Pulmonary artery endothelial cell (primary cell): Measurements from ENCODE around the gene MEIG1. TPM values are rescaled to one million over a fixed set of nuclear protein-coding genes. Genes with fewer than 3 reads are reported as not detected.
"Not testable (repeated sequence)": the region's sequence is repeated elsewhere in the genome, so short reads cannot be mapped to it uniquely, and the experiment has no call there.

Experiments
- DNase-seq: peaks from one replicate; pipeline ENCODE4 v3.0.0-alpha.2; 2011; ENCODE audit warnings: low read depth, low spot score
- total RNA-seq: library from RNA; depleted of rRNA; stranded (reverse); fragments of >200 nt; gene quantifications from 2 replicates; pipeline ENCODE4 v1.2.3, GENCODE V29; 2014

The MEIG1 gene
- total RNA-seq, 1 donor from 2014 or later: not detected

DNA sequence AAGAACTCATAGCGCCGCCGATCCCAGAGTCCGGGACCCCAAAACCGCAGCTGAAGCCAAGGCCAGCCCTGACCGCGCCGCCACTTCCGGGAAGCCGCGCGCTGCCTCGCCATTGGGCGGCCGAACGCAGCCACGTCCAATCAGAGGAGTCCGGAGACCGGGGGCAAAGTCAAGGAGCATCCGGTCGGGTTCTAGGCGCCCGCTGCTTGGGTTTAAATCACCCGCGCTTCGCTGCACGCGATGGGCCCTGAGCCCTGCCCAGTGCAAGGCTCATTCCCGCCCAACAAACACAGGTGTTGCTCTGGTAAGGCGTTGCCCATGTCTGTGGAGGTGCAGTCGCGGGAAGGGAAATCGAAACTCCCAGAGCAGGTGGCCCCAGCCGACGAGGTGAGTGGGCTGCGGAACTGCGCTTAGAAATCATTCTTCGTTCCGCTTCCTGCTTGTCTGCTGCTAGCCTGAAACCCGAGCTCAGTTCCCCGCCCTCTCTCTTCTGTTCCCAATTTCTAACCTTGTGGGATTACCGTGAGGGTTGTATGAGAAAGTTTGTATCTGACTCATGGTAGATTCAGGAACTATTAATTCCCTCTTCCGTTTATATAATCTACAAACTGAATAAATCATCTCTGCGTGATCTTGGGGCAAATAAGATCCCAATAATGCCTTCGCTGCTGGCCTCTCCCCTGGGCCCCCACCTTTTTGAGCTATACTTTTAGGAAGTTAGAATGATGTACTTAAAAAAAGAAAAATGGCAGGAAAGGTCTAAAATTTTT is 5.0 kb upstream of the MEIG1 start, which contains the start of gene DCLRE1C:
Gene DCLRE1C (minus strand): TSS at position 96 of the 770 bp plus-strand sequence. CDS start 86 bp downstream, at position 10.
- peak; percentile 48 for DNase-seq

DNA sequence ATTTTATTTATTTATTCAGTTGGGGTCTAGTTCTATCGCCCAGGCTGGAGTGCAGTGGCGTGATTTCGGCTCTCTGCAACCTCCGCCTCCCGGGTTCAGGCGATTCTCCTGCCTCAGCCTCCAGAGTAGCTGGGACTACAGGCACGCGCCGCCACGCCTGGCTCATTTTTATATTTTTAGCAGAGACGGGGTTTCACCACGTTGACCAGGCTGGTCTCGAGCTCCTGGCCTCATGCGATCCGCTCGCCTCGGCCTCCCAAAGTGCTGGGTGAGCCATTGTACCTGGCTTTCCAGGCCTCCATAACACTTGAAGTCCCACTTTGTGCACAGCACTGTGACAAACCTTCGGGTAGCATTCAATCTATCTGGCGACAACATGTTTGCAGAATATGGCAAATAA is 4.3 kb upstream of the MEIG1 start:
- DNase-seq: no peak

DNA sequence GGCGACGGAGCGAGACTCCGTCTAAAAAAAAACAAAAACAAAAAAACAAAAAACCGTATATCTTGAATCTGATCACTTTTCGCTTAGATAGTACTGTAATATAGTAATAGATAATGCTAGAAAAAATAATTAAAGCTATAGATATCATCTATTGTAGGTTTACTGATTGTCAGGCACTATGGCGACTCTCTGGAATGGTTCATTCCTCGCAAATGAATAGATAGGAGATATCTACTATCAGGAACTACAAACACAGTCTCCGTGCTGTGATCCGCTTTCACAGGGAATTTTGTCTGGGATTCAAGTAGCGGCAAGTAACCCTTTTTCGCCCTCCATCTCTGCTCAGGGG is 342 bp upstream of the MEIG1 start:
- no peak for DNase-seq

DNA sequence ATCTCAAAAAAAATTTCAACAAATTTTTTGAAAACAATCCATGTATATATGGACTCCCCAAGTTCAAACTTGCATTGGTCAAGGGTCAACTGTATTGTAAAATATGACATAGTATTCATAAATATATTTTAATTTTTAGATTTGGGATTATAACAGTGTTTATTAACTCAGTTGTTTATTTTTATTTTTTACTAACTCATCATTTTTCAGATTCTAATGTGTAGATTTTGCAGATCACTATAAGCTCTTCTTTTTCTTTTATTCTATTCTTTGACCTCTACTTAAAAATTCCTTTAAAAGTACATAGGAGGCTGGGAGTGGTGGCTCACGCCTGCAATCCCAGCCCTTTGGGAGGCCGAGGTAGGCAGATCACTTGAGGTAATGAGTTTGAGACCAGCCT is 8.7 kb downstream of the MEIG1 start:
- DNase-seq: no peak

DNA sequence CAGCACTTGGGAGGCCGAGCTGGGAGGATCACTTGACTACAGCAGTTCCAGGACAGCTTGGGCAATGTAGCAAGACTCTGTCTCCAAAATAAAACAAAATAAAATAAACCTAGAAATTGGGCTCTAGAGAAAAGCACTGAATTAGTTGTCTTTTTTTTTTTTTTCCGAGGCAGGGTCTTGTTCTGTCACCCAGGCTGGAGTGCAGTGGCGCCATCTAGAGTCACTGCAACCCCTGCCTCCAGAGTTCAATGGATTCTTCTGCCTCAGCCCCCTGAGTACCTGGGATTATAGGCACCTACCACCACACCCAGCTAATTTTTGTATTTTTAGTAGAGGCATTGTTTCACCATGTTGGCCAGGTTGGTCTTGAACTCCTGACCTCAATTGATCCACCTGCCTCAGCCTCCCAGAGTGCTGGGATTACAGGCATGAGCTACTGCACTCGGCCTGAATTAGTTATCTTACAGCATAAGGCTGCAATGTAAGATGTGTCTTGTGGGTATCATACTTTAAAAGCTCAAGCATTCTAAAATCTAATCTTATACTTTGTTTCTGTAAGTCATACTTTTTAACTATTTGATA is 12.8 kb downstream of the MEIG1 start:
- DNase-seq: no peak

DNA sequence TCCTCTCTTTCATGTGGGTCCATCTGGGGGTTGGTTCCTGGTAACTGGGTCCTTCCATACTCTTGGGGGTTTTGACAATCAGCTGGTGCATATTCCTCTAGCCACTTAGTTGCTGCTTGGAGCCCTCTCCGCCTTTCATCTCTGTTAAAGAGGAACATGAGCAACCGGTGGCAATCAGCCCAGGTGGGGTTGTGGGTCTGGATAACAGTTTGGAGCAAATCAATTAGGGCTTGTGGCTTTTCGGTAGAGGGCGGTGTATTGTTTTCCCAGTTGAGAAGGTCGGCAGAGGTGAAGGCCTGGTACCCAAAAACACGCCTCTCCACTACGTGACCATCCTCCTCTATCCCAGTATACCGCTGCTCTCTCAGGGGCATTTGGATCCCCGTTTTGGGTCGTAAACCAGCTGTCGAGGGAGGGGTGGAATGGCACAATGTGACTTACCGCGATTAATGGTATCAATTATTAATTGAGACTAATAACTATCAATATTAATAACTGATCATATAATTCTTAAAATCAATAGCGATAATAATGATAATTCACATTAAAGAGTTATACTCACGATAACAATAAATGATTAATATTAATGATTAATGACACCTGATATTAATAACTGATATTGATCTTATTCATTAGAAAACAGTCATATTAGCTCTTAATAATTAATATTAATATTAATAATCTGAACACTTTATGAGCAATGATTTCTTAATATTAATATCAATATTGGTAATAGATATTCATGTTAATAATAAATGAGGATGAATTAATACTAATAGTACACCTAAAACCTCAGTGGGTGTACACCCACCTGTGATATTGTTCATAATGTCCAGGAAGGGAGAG is 15.2 kb downstream of the MEIG1 start:
- DNase-seq: not testable (repeated sequence)

DNA sequence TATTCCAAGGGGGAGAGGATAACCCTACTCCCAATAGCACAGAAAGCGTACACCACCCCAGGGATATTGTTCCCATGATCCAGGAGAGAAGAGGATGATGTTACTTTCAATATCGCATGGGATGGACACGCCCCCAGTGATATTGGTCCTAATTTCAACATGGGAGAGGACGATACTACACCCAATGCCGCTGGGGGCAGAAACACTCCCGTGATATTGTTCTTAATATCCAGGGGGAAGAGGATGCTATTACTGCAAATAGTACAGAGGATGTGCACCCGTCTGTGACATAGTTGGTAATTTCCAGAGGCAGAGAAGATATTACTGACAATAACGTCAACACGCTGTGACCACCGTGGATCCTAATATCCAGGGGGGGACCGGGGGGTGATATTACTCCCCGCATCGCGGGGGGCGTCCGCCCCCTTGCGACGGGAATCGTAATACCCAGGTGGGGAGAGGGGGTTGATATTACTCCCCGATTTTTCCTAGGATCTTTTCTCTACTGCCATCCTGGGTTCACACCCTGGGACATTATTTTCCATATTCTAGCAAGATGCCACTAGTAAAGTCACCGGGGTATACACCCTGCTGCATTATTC is 16.6 kb downstream of the MEIG1 start:
- DNase-seq: no peak

DNA sequence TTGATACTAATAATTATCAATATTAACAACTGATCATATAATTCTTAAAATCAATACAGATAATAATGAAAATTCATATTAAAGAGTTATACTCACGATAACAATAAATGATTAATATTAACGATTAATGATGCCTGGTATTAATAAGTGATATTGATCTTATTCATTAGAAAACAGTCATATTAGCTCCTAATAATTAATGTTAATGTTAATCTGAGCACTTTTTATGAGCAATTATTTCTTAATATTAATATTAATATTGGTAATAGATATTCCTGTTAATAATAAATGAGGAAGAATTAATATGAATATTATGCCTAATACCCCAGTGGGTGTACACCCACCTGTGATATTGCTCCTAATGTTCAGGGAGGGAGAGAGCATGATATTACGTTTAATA is 23.6 kb downstream of the MEIG1 start:
- DNase-seq: no peak

DNA sequence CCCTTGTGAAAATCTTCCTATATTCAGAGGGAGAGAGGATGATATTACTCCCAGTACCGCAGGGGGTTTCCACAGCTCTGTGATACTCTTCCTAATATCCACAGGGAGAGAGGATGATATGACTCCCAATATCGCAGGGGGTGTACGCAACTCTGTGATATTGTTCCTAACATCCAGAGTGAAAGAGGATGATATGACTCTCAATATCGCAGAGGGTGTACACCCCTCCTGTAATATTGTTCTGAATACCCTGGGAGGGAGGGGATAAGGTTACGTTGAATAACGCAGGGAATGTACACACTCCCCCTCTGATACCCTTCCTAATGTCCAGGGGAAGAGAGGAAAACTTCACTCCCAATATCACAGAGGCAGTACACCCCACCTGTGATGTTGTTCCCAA is 30.4 kb downstream of the MEIG1 start:
- DNase-seq: not testable (repeated sequence)

DNA sequence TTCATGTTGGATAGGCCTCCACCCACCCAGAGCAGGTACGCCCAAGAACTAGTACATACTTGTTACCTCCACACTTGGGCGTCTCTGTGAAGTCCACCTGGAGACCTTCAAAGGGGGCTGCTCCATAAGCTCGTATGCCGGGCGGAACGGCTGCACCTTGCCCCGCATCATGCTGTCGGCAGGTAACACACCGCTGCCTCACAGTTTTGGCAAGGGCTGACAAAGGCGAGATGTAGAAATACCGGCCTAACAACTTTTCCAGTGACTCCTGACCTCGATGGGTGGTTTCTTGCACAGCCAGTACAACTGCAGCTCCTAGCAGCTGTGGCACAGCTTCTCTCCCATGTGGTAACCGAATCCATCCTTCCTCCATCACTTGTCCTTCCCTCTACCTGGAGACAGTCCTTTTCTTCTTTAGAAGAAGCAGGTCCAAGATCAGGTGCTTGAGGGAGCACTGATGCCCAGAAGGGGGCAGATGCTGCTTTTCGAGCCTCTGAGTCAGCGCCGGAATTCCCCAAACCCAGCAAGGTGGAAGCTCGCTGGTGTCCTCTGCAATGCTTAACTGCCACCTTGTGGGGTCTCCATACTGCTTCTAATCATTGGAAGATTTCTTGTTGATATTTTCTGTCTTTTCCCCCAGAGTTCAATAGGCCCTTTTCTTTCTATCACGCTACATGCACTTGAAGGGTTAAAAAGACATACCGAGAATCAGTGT is 32.0 kb downstream of the MEIG1 start:
- DNase-seq: not testable (repeated sequence)

DNA sequence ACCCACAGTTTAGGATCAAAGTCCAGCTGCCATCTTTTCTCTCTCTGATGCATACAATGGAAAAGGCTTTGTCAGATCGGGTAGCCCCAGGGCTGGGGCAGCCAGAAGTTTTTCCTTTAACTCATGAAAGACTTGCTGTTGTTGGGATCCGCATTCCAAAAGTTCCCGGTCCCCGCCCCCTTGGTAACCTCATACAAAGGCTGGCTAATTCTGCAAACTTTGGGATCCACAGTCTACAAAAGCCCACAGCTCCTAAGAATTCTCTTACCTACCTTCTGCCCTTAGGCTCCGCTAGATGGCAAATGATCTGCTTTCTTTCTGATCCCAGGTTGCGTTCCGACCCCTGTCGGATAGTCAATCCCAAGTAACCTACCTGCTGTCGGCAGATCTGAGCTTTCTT is 33.1 kb downstream of the MEIG1 start:
- not testable (repeated sequence) for DNase-seq

DNA sequence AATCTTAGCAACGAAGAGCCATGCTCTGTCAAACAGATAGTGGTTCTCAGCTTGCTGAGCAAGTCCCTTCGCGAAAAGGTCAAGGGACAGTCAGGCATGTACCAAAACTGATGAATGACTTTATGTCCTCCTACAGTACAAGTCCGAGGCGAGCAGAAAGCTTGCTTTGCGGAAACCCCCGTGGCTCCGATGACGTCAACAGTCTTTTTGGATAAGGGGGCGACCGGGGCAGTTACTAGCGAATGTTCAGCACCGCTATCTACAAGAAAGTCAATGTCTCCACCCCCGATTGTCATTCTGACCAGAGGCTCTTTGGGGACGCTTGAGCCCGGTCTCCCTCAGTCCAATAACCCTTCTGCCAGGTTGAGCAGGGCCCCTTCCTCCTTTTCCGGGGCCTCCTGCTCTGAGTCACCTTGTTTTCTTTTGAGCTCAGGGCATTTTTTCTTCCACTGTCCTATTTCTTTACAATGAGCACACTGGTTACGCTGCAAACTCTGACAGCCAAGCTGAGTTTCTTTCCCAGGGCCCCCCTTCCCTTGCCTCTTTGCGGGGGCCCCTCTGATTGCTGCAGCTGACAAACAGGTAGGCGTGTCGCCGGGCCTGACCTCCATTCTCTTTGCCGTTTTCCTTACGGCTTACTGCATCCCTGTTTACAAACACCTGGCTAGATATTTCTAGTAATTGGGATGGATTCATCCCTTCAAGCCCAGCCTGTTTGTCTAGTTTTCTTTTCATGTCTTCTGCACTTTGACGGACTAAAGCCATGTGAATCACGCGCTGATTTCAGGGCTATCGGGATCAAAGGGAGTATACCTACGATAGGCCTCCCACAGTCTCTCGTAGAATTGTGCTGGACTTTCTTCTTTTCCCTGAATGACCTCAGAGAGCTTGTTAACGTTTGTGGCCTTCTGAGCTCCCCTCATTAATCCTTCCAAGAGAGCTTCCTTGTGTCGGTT is 34.6 kb downstream of the MEIG1 start:
- not testable (repeated sequence) for DNase-seq

DNA sequence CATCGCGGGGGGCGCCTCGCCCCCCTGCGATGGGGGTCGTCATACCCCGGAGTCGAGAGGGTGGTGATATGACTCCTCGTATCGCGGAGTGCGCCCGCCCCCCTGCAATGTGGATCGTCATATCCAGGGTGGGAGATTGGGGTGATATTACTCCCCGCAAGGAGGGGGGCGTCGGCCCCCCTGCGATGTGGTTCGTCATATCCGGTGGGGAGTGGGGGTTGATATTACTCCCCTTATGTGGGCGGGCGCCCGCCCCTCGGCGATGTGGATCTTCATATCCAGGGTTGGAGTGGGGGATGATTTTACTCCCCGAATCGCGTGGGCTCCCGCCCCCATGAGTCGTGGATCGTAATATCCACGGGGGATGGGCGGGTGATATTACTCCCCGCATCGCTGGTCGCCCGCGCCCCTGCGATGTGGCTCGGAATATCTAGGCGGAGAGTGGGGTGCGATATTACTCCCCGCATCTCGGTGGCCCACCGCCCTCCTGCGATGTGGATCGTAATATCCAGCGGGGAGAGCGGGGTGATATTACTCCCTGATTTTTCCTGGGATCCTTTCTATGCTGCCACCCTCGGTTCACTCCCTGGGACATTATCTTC is 36.9 kb downstream of the MEIG1 start:
- no peak for DNase-seq

DNA sequence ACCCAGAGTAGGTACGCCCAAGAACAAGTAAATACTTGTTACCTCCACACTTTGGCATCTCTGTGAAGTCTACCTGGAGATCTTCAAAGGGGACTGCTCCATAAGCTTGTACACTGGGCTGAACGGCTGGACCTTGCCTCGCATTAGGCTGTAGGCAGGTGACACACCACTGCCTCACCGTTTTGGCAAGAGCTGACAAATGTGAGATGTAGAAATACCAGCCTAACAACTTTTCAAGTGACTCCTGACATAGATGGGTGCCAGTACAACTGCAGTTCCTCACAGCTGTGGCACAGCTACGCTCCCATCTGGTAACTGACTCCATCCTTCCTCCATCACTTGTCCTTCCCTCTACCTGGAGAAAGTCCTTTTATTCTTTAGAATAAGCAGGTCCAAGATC is 54.3 kb downstream of the MEIG1 start:
- not testable (repeated sequence) for DNase-seq

DNA sequence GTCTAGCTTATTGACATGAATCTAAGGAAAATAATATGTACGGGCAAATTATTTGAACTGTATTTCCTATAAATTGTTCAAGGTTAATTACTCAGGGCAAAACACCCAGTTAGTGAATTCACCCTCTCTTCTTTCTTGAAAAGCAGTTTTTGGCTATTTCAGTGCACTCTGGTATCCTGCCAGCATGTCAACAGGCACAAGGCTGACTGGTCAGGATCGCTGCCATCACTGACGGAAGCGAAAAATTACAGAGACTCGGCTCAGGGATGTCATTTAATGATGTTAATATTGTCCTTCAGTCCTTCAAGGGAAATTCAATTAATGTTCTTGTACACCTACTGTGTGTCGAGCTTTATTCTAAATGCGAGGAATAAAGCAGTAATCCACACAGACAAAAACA is 56.3 kb downstream of the MEIG1 start:
- no peak for DNase-seq

DNA sequence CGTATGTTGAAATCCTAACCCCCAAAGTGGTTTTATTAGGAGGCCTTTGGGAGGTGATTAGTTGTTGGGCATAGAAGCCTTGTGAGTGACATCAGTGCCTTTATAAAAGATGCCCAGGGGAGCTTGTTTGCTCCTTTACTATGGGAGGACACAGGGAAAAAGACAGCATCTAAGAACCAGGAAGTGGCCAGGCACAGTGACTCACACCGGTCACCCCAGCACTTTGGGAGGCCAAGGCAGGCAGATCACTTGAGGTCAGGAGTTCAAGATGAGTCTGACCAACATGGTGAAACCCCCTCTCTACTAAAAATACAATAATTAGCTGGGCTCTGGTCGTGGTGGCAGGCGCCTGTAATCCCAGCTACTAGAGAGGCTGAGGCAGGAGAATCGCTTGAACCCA is 61.8 kb downstream of the MEIG1 start:
- not testable (repeated sequence) for DNase-seq
